Left lung (tissue), 10 donors: ENCODE data around the gene LPCAT1. TPM values are rescaled to one million over a fixed set of nuclear protein-coding genes. Genes with fewer than 3 reads are reported as not detected.

Source experiments
- ATAC-seq: fragments of 200-7000 bp; cut with Tn5 transposase; one replicate; pipeline ENCODE4 v1.9.1; 2020; ENCODE audit warnings: moderate library complexity
- DNase-seq, 4 donors: peaks; one replicate each; pipeline ENCODE4 v3.0.0-alpha.2; 2013 to 2020
- H3K27ac ChIP-seq, 2 donors: fragments of 200-600 bp; sonication (generic) in 1 of 2; one replicate each; pipeline versions ENCODE4 v1.5.0 to v1.8.0; 2020 to 2021
- H3K27me3 ChIP-seq, 2 donors: fragments of 200-600 bp; sonication (generic) in 1 of 2; one replicate each; pipeline versions ENCODE4 v1.5.0 to v1.8.0; 2020 to 2021
- H3K36me3 ChIP-seq, 2 donors: fragments of 200-600 bp; sonication (generic) in 1 of 2; one replicate each; pipeline versions ENCODE4 v1.5.0 to v1.8.0; 2020 to 2021
- H3K4me1 ChIP-seq, 2 donors: fragments of 200-600 bp; one replicate each; pipeline ENCODE4 v1.8.0; 2021
- H3K4me3 ChIP-seq, 2 donors: fragments of 200-600 bp; sonication (generic) in 1 of 2; one replicate each; pipeline versions ENCODE4 v1.5.0 to v1.8.0; 2020 to 2021; ENCODE audit warnings: mild to moderate bottlenecking in 1 of 2
- H3K9me3 ChIP-seq, 2 donors: fragments of 200-600 bp; sonication (generic) in 1 of 2; one replicate each; pipeline versions ENCODE4 v1.5.0 to v1.8.0; 2020 to 2021
- intact Hi-C, 2 donors: fragments of 100-400 bp; cut with DNase I; formaldehyde crosslinking; loops; one replicate each; pipeline versions ENCODE4 v1.11.2 to v1.14.2; 2022
- polyA plus RNA-seq, 6 donors: library from polyadenylated mRNA; unstranded; fragments of 120-200 nt; gene quantifications; one replicate each; pipeline ENCODE4 v1.2.1, GENCODE V29; 2013; ENCODE audit not compliant: insufficient read length in 6 of 6
- total RNA-seq, 2 donors: library from RNA; stranded (reverse); fragmentation: NEBNext Ultra II Directional; extraction: Animal tissue kit (Norgen Biotek cat#: 25700); gene quantifications; one replicate each; pipeline ENCODE4 v1.2.1, GENCODE V29; 2021
- TF ChIP-seq, protein P1 (sequence below), 2 donors: fragments of 200-600 bp; sonication (generic) in 1 of 2; IDR thresholded peaks; one replicate each; pipeline versions ENCODE4 v1.5.0 to v1.8.0; 2021; ENCODE audit warnings: antibody characterized with exemption in 2 of 2
- donor health status: DM: no; HTN: yes; CAD: no.
- donor health status: DM: no; HTN: no; CAD: no.

The LPCAT1 gene
- total and polyA plus RNA-seq, 8 donors, result 106 to 751 (median 148) TPM

DNA sequence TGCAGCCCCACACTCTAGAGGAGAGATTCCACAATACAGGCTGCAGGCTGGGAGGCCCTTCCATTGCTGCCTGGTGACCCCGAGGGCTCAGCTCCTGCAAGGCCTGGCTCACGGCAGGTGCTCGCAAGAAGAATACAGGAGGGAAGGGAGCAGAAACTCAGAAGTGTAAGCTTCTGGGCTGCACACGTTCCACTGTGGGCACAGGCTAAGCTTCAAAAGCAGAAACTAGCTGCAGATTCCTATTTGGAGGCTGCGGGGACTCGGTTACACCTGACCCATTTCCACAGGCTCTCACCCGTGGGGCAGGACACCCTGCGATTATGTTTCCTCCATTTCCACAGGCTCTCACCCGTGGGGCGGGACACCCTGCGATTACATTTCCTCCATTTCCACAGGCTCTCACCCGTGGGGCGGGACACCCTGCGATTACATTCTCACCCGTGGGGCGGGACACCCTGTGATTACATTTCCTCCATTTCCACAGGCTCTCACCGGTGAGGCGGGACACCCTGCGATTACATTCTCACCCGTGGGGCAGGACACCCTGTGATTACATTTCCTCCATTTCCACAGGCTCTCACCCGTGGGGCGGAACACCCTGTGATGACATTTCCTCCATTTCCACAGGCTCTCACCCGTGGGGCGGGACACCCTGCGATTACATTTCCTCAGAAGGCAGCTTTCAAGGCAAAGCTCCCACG, 10.3 kb downstream of the LPCAT1 start:
- intact Hi-C loops, result no loop called here
- TF ChIP-seq, protein P1, sequence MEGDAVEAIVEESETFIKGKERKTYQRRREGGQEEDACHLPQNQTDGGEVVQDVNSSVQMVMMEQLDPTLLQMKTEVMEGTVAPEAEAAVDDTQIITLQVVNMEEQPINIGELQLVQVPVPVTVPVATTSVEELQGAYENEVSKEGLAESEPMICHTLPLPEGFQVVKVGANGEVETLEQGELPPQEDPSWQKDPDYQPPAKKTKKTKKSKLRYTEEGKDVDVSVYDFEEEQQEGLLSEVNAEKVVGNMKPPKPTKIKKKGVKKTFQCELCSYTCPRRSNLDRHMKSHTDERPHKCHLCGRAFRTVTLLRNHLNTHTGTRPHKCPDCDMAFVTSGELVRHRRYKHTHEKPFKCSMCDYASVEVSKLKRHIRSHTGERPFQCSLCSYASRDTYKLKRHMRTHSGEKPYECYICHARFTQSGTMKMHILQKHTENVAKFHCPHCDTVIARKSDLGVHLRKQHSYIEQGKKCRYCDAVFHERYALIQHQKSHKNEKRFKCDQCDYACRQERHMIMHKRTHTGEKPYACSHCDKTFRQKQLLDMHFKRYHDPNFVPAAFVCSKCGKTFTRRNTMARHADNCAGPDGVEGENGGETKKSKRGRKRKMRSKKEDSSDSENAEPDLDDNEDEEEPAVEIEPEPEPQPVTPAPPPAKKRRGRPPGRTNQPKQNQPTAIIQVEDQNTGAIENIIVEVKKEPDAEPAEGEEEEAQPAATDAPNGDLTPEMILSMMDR (IDR thresholded peaks at IDR 0.05), result no peak
- DNase-seq, result peak in 2 of 4 donors; percentile 39 to 46
- Histone ChIP-seq H3K9me3 (no peaks in the 10 kb centered on the region), H3K27me3 (no peaks in the 10 kb centered on the region), H3K4me3 (no peak overlapping the region), H3K4me1 (peaks cover 20 to 57% of the 10 kb centered on the region in 2 donors), H3K27ac (peak overlapping the region; percentile 19 to 81), H3K36me3 (peaks cover 0 to 56% of the 10 kb centered on the region in 2 donors)
- ATAC-seq, result no peak

DNA sequence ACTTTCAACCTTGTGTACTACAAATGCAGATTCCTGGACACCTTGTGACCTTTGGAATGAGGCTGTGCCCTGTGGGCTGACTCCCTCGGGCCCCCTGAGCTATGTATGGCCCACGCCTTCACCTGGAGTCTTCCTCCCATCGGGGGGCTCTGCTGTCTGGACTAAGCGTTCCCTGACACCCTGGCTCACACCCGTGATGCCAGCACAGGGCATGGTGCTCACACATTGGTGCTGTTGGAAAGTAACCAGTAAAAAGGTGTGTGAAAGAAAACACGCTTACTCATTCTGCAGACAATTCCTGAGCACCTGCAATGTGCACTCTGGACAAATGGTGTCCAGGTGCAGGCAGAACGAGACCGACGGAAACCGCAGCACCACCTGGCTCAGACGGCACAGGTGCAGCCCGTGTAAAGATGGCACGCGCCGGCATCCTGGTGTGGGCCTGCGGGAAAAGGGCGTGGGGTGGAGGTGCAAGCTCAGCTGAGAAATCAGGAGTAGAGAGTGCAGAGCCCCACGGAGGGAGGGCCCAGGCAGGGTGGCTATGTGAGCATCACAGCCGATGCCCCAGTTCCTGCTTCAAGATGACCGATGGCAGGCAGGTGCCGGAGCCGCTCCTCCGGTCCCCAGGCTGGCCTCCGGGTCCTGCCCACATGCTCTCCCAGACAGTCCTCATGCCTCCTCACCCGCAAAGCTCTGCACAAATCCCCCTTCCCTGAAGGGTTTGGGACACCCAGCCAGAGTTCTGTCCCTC, 11.0 kb downstream of the LPCAT1 start:
- DNase-seq (peak in 2 of 4 donors; percentile 32 to 70), ATAC-seq (no peak)
- intact Hi-C loops, result no loop called here
- TF ChIP-seq, protein P1 (IDR thresholded peaks at IDR 0.05), result no peak
- Histone ChIP-seq H3K9me3 (no peaks in the 10 kb centered on the region), H3K27me3 (no peaks in the 10 kb centered on the region), H3K27ac (peak overlapping the region; percentile 3 to 81), H3K4me3 (no peak overlapping the region), H3K36me3 (peaks cover 0 to 57% of the 10 kb centered on the region in 2 donors), H3K4me1 (peaks cover 20 to 61% of the 10 kb centered on the region in 2 donors)

DNA sequence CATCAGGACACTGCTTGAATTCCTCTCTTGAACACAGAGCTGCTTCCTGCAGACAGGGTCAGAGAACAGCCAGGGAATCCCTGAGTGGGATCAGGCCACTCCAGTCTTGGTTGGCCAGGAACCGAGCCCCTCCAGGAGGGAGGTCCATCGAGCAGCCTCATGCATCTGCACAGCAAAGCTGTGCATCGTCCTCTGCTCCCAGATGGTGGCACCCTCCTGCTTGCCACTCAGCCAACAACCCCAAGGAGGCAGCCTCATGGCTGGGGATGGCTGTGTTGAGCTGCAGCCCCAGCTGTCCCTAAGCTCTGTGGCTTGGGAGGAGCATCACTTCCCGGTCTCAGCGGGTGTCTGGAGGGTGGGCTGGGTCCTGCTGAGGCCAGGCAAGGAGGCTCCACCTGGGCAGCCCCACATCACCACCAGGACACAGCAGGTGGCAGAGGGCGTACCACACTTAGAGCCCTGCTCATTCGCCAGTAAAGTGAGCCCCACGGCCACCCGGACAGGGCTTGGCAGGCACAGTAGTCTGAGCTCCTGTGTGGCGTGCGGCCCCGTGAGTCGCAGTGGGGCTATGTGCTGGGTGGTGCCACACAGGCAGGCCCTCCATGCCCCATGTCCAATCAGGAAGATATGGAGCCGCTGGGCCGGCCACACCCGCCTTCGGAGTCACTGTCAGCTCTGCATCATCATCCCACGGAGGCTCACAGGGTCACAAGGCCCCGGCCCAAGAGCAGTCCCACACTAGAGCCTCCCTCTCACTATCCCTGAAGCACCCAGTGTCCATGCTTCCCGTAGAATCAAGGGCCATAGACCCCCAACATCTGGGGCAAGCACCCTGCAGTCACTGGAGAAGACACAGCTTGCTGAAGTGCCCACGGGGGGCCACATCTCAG, 11.9 kb downstream of the LPCAT1 start:
- peaks cover 13 to 54% of the 10 kb centered on the region in 2 donors for H3K4me1 ChIP-seq
- H3K9me3 ChIP-seq, result no peaks in the 10 kb centered on the region
- DNase-seq (peak in 2 of 4 donors; percentile 30 to 80), ATAC-seq (peak; percentile 1)
- no peak overlapping the region for H3K4me3 ChIP-seq
- H3K27ac ChIP-seq, result no peak overlapping the region
- TF ChIP-seq, protein P1 (IDR thresholded peaks at IDR 0.05), result no peak
- intact Hi-C loops, result no loop called here
- no peaks in the 10 kb centered on the region for H3K27me3 ChIP-seq
- peaks cover 0 to 57% of the 10 kb centered on the region in 2 donors for H3K36me3 ChIP-seq

DNA sequence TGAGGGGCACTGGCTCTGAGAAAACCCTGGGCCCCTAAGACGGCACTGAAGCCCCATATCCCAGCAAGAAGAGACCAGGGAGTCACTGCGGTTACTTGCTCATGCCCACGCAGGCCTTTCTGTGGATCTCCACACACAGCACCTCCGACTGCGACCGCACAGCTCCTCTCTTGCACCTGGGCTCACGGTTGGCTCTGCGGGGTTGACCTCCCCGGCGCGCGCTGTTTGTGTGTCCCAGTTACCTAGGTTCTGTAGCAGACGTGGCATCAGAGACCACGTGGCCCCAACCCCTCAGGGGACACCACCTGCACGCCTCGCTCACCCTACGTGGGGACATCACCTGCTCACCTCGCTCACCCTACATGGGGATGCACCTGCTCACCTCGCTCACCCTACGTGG, 12.7 kb downstream of the LPCAT1 start:
- H3K4me3 ChIP-seq, result no peak overlapping the region
- H3K4me1 ChIP-seq, result peaks cover 8 to 54% of the 10 kb centered on the region in 2 donors
- DNase-seq (peak in 2 of 4 donors; percentile 29 to 79), ATAC-seq (no peak)
- no peaks in the 10 kb centered on the region for H3K27me3 ChIP-seq
- TF ChIP-seq, protein P1 (IDR thresholded peaks at IDR 0.05), result no peak
- H3K9me3 ChIP-seq, result no peaks in the 10 kb centered on the region
- peaks cover 0 to 57% of the 10 kb centered on the region in 2 donors for H3K36me3 ChIP-seq
- no peak overlapping the region for H3K27ac ChIP-seq
- intact Hi-C loops, result no loop called here
